Non-pigmented ciliary epithelial cell (primary cell): ENCODE results near the gene MBTPS1.

Experiments used
- DNase-seq: peaks from one replicate; pipeline ENCODE4 v3.0.0-alpha.2; 2010; ENCODE audit warnings: low read depth

The MBTPS1 gene

DNA sequence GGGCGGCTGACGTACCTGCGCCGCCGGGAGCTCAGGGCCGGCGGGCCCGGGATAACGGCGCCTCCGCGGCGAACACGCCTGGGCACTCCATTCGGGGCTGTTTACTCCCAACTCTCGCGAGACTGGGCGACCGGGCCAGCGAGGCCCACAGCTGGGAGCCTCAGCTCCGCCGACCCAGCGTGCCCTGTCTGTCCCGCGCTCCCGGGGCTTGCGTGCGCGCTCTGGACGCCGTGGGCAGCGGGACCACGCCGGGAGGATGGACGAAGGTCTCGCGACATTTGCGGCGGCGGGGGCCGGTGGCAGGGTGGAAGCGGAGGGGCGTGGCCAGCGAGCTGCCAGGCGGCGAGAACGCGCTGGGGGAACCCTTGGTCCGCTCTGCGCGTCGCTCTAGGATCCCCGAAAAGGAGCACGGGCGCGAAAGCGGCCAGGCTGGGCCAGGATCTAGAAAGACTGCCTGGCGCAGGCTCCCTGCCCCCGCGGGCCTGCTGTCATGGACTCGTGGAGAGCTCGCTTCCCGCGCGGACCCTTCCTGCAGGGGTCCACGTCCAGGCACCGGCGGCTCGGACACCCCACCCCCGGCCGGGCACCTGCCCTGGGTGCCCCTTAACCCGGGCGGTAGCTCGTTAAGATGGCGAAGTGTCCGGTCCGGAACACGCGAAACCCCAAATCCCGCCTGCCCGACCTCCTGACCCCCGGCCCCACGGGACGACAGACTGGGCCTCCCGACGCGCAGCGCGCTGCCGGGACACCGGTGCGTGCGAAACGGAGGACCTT lies at the start of gene MBTPS1:
Gene MBTPS1 (minus strand): TSS at position 223 of the 774 bp plus-strand sequence. CDS start 15,159 bp downstream, outside the sequence.
- peak; percentile 76 for DNase-seq

DNA sequence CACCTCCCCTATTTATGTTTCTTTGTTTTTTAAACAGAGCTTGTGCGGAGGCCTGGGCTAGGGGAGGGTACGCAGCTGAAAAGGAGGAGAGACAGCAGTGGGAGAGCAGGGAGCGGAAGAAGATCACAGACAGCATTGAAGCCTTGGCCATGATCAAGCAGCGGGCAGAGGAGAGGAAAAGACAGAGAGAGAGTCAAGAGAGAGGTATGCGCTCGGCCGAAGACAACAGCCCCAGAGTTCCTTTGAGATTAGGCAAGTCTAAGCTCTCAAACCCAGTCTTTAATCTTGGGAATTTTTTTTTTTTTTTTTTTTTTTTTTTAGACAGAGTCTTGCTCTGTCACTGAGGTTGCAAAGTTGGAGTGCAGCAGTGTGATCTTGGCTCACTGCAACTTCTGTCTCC lies 49.0 kb upstream of the MBTPS1 start:
- DNase-seq: no peak

DNA sequence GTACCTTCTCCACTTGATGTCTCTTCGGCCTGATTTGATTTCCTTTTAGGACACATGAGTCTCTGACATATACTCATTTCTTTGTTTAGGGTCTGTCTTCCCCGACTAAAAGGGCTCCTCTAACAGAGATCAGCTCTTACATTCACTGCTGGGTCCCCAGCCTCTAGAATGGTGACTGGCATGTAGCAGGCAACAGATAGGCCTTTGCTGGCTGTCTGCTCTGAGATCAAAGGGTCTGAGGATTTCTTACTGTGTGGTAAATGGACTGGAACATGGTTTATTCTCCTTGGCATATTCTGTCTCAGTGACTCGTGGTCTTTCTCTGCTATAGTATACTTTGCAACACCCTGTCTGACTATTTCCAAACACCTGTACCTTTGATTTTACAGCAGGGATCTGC lies 45.1 kb upstream of the MBTPS1 start:
- no peak for DNase-seq

DNA sequence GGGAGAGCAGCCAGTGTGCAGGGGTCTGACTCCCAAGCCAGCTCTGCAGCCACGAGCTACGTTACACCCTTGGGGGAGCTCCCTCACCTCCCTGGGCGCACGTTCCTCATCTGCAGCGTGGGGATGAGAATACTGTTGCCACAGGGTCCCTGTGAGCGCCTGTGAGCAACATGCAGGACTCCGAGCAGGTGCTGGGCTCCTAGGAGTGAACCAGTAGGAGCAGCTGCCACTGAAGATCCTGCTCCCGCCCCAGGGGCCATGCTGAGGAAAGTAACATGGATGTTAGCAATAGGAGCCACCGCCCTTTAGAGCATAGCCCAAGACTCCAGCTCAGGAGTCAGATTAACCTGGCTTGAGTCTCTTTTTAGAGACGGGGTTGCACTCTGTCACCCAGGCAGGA lies 44.3 kb upstream of the MBTPS1 start:
- no peak for DNase-seq

DNA sequence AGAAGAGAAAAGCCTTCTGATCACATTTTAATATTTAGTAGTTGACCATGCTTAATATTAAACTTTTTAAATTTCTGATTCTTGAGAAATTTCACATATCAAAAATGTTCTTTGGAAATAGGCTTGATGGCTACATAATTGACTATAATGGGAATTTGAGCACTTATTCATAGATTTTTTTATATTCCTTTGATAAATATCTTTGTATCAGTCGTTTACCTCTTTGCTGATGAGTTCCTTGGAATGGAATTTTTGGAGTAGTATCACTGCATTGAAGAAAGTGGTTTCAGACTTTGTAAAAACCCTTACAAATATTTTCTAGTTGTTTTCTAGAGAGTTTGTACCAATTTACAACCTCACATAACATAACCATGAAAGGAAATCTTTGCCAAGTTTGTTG lies 43.1 kb upstream of the MBTPS1 start:
- no peak for DNase-seq

DNA sequence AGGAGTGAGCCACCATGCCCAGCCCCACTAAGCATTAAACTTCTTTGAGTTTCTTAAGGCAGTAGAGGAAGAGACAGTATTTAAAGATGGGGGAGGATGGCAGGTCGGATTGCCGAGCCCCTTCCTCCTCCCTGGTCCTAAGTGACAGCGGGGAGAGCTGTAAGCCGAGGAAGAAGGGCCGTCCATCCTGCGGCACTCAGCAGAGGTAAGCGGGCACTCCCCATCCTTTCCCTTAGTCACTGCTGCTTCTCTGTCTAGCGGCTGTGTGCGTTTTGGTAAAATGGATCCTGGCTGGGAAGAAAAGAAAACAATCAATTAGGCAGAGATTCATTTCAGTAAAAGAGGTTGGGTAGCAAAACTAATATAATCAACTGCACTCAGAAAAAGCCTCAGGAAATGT lies 42.3 kb upstream of the MBTPS1 start:
- no peak for DNase-seq

DNA sequence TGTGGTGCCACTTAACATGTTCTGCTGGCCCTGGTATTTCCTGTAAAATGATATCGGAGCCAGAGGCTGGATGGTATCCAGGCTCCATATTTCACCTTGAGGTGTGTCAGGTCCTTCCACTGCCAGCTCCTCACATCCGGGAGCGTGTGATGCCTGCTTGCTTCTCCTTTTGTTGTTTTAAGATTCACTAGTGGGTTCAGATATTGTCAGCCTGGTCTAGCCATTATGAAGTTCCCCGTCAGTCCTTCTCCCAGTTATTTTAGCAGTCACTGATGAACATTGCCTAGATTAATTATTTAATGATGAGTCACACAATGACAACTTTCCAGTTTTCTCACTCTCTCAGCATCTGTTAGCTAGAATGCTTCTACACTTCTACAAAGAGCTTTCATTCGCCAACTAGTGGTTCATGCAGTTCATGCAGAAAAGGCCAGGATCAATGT lies 39.6 kb upstream of the MBTPS1 start:
- DNase-seq: no peak

DNA sequence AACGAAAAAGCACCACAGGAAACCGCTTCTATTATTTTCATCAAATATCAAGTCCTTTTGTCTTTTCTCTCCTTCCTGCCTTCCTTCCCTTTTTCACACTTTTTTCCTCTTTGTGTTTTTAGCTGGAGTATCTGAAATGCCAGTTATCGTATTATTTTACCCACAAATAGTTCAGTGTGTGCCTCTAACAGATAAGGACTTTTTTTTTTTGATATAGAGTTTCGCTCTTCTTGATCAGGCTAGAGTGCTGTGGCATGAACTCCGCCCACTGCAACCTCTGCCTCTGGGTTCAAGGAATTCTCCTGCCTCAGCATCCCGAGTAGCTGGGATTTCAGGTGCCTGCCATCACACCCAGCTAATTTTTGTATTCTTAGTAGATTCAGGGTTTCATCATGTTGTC lies 39.0 kb upstream of the MBTPS1 start:
- DNase-seq: no peak

DNA sequence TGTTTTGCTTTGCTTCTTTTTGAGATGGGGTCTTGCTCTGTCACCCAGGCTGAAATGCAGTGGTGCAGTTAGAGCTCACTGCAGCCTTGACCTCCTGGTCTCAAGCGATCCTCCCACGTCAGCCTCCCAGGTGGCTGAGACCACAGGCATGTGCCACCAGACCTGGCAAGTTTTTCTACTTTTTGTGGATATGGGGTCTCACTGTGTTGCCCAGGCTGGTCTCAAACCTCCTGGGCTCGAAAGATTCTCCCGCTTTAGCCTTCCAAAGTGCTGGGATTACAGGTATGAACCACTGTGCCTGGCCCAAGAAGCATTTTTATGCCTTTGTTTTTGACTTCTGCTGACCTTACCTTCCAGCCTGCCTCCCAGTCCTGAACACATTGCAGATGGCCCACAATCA lies 38.5 kb upstream of the MBTPS1 start:
- no peak for DNase-seq

DNA sequence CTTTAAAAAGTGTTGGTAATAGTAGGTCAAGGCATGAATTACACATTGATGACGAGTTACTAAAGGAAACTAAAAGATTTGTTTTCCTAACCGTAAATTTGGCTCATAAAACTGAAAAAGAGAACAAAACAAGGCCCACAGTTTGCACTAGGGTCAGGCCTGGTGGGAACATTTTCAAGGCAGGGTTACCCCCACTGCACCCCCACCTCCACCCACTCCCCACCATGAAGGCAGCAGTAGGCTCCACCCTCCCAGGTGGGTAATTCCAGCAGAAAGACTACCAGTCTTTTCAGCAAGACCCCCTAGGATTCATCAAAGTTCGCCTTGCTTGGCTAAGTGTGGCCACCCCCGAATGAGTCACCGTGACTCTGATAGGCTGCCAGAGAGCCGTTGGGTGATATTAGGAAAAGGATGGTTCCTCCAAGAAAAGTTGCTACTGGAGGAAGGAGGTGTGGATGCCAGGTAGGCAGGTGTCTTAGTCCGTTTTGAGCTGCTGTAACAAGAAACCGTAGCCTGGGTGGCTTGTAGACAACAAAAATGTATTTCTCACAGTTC lies 37.0 kb upstream of the MBTPS1 start:
- DNase-seq: no peak

DNA sequence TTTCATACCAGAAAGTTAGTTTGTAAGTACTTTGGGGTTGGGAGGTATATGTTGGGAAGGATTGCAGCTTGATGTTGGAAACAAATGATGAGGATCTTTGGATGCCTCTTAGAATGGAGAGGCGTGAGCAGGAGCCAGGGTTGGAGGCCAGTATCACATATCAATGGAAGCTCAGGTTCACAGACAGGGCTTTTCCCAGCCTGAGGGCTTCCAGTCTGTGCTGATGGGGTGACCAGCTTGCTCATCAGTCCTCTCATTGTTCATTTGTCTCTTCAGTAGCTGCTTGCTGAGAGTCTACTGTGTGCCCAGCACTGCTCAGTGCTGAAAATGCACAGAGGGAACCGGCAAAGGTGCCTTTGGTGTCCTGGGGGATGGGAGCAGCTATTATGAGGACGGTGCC lies 34.2 kb upstream of the MBTPS1 start:
- no peak for DNase-seq

DNA sequence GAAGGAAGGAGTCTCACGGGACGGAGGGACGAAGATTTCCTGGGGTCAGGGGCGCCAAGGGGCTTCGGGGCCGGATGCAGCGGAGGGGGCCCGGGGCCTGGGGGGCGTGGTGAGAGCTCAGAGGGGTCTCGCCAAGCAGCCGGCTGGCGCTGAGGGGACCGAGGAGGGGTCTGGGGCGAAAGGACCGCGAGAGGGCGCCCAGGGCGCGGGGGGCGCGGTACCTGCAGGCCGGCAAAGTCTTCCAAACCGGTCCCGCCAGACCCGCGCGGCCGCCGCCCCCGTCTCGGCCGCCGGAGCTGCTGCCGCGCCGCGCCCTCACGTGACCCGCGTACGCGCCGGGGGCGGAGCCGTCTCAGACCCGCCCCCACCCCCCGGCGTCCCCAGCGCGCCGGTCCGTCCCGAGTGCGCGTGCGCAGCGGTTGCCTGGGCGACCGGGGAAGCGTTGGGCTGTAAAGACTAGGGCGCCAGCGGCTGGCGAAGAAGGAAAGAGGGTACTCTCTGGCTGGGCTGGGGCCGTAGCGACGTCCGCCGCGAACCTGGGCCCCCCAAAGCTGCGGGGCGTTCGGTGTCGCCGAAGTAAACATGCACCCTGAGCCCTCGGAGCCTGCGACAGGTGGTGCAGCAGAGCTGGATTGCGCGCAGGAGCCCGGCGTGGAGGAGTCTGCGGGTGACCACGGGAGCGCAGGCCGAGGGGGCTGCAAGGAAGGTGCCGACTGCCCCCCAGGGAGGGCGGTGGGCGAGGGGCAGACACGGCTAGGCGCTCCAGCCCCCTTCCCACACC lies 28.3 kb upstream of the MBTPS1 start, which contains the start of the genes DNAAF1 and HSDL1:
Gene DNAAF1 (plus strand): TSS at position 450 of the 781 bp plus-strand sequence. CDS start 133 bp downstream, at position 583.
Gene HSDL1 (minus strand): TSS at position 319 of the 781 bp plus-strand sequence. CDS start 13,856 bp downstream, outside the sequence.
- peak; percentile 17 for DNase-seq

DNA sequence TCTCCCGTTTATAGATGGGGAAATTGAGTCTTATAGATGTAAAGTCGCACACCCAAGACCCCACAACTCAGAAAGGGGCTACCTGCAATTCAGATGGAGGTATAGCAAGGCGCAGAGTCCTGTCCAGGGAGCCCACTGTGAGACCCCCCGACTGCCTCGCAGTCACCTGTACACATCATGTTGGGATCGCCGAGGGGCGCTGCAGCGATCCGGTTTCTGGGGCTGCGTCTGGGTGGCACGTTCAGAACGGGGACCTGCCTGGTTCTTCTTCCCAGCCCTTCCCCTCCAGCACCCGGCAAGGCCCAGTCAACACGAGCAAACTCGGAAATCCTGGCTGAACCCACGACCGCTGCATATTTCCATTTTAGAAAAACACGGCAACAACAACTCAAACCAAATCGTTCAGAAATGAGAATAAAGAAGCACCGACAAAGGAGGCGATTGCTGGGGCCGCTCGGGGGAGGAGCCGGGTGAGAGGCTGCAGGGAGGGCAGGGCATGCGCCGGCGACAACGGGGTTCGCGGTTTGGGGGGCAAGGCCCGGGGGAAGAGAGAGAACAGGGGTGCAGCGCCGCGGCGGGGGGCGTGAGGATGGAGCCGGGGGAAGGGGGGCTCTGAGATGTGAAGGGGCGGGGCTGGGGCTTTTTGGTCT lies 27.6 kb upstream of the MBTPS1 start:
- no peak for DNase-seq

DNA sequence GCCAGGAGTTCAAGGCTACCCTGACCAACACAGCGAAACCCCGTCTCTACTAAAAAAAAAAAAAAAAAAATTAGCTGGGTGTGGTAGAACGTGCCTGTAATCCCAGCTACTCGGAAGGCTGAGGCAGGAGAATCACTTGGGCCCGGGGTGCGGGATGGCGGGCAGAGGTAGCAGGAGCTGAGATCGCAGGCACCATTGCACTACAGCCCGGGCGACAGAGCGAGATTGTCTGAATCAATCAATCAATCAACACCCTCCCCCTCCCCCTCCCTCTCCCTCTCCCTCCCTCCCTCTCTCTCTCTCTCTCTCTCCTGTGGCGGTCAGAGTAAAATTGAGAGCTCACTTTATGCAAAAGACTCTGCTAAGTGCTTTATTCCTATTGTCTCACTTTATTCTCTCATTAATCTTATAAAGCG lies 27.1 kb upstream of the MBTPS1 start:
- DNase-seq: no peak

DNA sequence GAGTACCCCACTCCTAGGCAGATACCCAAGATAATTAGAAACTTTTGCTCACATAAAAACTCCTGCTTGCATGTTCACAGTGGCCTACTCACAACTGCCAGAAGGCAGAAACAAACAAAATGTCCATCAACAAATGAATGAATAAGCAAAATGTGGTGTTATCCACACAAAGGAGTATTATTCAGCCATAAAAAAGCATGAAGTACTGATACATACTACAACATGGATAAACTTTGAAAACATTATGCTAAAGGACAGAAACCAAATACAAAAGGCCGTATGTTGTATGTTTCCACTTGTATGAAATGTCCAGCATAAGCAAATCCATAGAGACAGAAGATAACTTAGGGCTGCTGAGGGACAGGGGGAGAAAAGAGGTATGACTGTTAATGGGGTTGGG lies 26.3 kb upstream of the MBTPS1 start:
- no peak for DNase-seq

DNA sequence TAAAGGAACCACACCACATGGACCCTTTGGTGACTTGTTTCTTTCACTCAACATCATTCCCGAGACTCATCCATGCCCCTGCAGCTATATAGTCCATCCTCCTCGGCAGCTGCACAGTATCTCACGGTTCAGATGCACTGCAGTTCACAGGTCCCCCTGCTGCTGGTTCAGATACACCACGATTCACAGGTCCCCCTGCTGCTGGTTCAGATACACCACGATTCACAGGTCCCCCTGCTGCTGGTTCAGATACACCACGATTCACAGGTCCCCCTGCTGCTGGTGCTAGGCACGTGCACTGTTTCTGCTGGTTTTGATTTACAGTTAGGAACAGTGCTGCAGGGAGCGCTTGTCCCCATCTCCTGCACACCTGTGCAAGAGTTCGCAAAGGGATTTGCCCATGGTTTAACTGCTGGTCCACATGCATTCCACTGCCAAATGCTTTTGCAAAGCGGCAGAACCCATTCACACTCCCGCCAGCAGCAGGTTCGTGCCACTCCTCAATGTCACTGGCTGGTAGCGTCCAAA lies 24.5 kb upstream of the MBTPS1 start:
- DNase-seq: no peak

DNA sequence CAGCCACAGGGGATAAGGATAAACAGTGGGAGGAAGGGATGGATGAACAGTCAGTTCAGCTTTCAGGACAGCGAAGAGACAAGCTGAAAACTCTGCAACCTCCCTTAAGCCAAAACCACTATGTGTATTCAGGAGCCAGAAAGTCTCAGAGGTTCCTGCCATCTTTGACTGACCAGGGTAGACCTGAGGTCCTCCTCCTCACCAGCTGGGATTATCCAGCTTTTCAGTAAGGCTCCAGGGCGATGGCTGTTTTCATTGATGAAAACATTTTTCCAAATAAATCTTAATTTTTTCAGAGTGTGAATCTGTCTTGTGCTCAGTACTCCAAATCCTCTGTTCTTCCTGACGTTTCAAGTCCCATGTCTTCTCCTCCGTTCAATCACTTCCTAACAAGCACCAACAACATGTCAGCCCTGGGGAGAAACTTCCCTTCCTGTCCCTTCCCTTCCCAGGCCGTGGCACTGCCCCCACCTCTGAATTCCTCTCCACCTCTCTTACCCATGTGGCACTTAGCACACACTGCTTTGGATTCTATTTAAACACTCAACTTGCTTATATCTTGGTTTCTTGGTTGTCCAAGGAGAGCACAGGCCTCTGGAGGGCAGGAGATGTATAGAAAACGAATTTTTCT lies 23.0 kb upstream of the MBTPS1 start:
- DNase-seq: no peak

DNA sequence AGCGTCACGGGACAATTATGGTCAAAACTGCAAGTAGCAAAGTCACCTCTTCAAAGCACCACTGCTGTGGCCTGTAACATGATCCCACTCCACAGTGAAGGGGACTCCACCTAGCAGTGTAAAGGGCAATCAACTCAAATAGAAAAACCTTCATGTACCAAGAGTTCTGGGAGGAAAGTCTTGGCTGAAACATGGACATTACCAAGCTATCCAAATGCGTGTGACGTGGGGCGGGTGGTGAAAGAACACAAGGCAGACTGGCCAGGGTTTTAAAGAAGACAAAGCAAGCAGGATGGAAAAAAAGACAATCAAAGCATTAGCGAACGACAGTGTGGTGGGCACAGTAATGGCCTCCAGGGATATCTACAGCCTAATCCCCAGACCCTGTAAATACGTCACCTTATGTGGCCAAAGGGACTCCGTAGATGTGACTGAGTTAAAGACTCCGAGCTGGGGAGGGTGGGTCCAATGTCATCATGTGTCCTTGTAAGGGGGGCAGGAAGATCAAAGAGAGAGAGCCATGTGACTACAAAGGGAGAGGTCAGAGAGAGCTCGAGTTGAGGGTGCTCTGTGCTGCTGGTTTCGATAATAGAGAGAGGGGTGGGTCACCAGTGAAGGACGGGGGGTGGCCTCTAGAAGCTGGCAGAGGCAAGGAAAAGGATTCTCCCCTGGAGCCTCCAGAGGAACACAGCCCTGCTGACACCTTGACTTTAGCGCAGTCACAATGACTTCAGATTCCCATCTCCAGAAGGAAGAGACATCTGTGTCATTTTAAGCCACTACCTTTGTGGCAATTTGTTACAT lies 22.3 kb upstream of the MBTPS1 start:
- no peak for DNase-seq

DNA sequence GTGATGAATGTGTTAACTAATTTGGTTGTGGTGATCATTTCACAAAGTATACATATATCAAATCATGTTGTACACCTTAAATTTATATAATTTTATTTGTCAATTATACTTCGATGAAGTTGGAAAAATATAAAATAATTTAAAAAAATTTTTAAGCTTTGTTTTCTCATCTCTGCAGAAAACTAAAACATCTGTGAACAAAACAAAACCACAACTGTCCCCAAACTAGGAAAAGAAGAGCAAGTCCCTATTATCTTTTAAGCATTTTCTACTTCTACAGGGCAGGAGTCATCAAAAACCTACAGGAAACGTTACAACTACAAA lies 21.7 kb upstream of the MBTPS1 start:
- DNase-seq: no peak

DNA sequence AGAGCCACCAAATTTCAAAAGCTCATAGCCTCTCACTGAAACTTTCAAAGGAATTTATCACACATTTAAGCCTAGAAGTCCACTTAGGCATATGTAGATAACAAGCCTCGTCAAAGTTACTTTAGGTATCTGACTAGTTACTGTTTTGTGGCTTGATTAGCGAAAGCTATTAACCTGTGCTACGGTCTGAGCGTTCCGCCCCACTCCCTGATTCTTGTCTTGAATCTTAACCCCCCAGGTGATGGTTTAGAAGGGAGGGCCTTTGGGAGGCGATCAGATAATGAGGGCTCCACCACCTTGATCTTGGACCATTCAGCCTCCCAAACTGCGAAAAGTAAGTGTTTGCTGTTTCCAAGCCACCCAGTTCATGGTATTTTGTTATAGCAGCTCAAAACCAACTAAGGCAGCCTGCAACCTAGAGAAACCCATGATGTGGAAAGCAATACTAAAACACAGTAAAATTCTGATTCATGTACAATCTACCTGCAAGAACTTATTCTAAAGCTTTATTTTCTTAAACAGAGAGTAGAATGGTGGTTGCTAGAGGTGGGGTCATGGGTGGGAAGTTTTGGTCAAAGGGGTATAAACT lies 21.1 kb upstream of the MBTPS1 start:
- DNase-seq: no peak
